IPS-20b (cell line): Measurements from ENCODE around the gene CATSPER3.

Experiments
- H3K27ac ChIP-seq: one replicate; pipeline ENCODE4 v1.5.1; 2013; ENCODE audit warnings: low read length
- H3K27me3 ChIP-seq: 2 replicates; pipeline ENCODE4 v1.6.1; 2013; ENCODE audit warnings: mild to moderate bottlenecking, low read length, inconsistent platforms; ENCODE audit not compliant: insufficient read depth
- H3K36me3 ChIP-seq: 2 replicates; pipeline ENCODE4 v1.6.1; 2013; ENCODE audit warnings: low read depth, mild to moderate bottlenecking, inconsistent platforms, low read length, moderate library complexity; ENCODE audit not compliant: insufficient read depth
- H3K4me1 ChIP-seq: 2 replicates; pipeline ENCODE4 v1.6.1; 2013; ENCODE audit warnings: mild to moderate bottlenecking, control low read depth, inconsistent platforms, low read length, moderate library complexity; ENCODE audit not compliant: insufficient read depth
- H3K4me3 ChIP-seq: 2 replicates; pipeline ENCODE4 v1.5.1; 2013; ENCODE audit warnings: mild to moderate bottlenecking, low read length, inconsistent platforms
- H3K9ac ChIP-seq: 2 replicates; pipeline ENCODE4 v1.6.1; 2013; ENCODE audit warnings: low read depth, mild to moderate bottlenecking, inconsistent platforms, low read length, moderate library complexity
- H3K9me3 ChIP-seq: 2 replicates; pipeline ENCODE4 v1.6.1; 2013; ENCODE audit warnings: mild to moderate bottlenecking, low read depth, low read length, inconsistent platforms; ENCODE audit not compliant: insufficient read depth

CATSPER3 gene

DNA sequence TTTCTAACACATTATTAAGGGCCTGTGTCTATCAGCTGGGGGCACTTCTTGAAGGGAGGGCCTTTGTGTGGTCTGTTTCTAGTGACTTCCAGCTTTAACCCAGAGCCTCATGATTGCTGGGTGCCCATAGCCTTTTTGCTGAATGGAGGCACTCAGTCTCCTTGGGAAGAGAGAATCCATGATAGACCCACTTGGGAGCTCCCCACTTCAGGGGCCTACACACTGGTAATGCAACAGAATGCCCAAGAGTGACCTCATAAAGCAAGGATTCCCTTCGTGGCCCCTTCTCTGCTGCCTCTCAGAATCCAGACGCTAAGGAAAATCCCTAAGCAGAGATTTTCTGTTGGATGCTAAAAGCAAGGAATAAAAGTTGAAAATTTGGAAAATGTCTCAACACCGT, at the start of gene CATSPER3:
Gene CATSPER3 (plus strand): TSS at position 301 of the 400 bp plus-strand sequence. CDS start 85 bp downstream, at position 386.
- no peaks in the 10 kb centered on the region for H3K27me3 ChIP-seq
- H3K9ac ChIP-seq = no peak within 1 kb of the TSS
- H3K36me3 ChIP-seq = no peaks in the 10 kb centered on the region
- H3K4me3 ChIP-seq = no peak within 1 kb of the TSS
- H3K9me3 ChIP-seq = no peaks in the 10 kb centered on the region
- no peak within 1 kb of the TSS for H3K27ac ChIP-seq
- no peaks in the 10 kb centered on the region for H3K4me1 ChIP-seq

DNA sequence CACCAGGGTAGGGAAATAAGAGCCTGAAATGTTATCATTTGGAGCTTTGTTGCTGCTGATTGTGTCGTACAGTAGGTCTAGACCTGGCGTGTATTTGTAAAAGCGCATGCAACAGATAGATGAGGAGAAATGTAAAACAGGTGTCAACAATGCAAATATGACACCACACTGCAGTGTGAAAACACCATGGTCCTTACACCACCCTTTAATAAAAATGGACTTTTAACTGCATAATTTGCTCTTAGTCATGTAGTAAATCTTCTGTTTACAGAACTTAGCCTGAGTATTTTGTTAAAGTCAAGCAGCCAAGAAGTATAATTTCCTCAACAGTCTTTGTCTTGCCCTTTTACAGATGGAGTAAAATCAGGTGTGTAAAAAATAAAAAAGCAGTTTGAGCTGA, 48.8 kb upstream of the CATSPER3 start:
- Histone ChIP-seq H3K4me1 (no peaks in the 10 kb centered on the region), H3K27ac (no peak overlapping the region), H3K27me3 (no peaks in the 10 kb centered on the region), H3K9ac (no peak overlapping the region), H3K36me3 (peaks cover 48% of the 10 kb centered on the region), H3K4me3 (no peak overlapping the region), H3K9me3 (no peaks in the 10 kb centered on the region)

DNA sequence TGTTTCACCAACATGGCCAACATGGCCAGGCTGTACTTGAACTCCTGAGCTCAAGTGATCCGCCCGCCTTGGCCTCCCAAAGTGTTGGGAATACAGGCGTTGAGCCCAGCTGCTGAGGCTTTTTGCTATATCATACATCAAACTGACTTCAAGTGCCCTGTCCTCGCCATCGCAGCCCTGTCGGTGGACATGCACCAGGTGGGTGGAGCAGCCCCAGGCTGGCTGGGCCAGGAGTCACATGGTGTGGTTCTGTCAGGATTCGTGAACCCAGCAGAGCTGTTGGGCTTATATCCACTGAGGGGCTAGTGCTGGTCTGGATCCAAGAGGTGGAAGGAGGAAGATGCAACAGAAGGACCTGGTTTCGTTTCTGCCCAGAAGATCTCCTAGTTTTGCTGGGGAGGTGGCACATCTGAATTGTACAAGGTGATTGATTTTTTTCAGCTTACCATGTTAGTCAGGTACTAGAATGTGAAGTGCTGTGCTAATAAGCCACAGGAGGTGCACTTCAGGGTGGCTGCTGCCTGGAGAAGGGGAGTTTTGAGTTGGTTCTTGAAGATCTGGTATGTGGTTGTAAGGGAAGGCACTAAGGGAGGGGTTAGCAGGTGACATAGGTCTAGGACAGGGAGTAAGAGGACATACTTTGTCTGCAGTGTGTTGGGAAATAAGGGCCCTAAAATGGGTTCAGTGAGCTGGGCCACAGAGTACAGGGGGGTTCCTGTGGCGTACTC, 46.7 kb upstream of the CATSPER3 start:
- H3K4me3 ChIP-seq = no peak overlapping the region
- no peaks in the 10 kb centered on the region for H3K4me1 ChIP-seq
- peaks cover 31% of the 10 kb centered on the region for H3K36me3 ChIP-seq
- H3K27me3 ChIP-seq = no peaks in the 10 kb centered on the region
- H3K9me3 ChIP-seq = no peaks in the 10 kb centered on the region
- no peak overlapping the region for H3K9ac ChIP-seq
- H3K27ac ChIP-seq = no peak overlapping the region

DNA sequence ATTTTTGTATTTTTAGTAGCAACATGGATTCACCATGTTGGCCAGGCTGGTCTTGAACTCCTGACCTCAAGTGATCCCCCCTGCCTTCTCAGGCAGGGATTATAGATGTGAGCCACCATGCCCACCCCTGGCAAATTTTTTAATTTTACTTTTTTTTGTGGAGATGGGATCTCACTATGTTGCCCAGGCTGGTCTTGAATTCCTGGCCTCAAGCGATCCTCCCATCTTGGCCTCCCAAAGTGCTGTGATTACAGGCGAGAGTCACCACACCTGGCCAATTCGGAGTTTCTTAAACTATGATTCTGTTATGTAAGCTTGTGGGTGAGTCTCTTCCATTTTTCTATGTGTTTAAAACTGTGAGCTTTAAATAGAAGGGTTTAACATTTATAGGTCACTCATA, 35.2 kb upstream of the CATSPER3 start:
- Histone ChIP-seq H3K9ac (no peak overlapping the region), H3K36me3 (peaks cover 25% of the 10 kb centered on the region; the same call in 1 of the 2 replicates), H3K4me3 (no peak overlapping the region), H3K4me1 (peaks cover 3% of the 10 kb centered on the region; the same call in 1 of the 2 replicates), H3K27me3 (no peaks in the 10 kb centered on the region), H3K9me3 (no peaks in the 10 kb centered on the region), H3K27ac (no peak overlapping the region)

DNA sequence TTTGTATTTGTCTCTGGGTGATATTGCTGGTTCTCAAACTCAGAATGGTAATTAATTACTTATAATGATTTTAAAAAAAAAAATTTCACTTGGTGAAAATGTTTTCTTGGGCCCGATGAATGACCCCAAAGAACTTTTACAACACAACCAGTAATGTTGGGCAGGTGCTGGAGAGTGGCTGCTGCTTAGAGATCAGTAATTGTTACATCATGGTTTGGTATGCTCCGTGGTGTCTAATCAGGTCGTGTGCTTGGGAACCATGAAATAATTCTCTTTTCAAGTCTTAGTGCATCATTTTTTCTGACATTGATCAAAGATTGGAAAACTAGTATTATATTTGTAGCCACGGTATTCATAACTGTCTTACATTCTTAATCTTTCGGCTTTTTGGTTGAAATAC, 33.5 kb upstream of the CATSPER3 start:
- H3K4me1 ChIP-seq = peaks cover 3% of the 10 kb centered on the region; the same call in 1 of the 2 replicates
- H3K27ac ChIP-seq = no peak overlapping the region
- no peak overlapping the region for H3K4me3 ChIP-seq
- no peak overlapping the region for H3K9ac ChIP-seq
- no peaks in the 10 kb centered on the region for H3K9me3 ChIP-seq
- no peaks in the 10 kb centered on the region for H3K27me3 ChIP-seq
- peaks cover 33% of the 10 kb centered on the region; the same call in 1 of the 2 replicates for H3K36me3 ChIP-seq

DNA sequence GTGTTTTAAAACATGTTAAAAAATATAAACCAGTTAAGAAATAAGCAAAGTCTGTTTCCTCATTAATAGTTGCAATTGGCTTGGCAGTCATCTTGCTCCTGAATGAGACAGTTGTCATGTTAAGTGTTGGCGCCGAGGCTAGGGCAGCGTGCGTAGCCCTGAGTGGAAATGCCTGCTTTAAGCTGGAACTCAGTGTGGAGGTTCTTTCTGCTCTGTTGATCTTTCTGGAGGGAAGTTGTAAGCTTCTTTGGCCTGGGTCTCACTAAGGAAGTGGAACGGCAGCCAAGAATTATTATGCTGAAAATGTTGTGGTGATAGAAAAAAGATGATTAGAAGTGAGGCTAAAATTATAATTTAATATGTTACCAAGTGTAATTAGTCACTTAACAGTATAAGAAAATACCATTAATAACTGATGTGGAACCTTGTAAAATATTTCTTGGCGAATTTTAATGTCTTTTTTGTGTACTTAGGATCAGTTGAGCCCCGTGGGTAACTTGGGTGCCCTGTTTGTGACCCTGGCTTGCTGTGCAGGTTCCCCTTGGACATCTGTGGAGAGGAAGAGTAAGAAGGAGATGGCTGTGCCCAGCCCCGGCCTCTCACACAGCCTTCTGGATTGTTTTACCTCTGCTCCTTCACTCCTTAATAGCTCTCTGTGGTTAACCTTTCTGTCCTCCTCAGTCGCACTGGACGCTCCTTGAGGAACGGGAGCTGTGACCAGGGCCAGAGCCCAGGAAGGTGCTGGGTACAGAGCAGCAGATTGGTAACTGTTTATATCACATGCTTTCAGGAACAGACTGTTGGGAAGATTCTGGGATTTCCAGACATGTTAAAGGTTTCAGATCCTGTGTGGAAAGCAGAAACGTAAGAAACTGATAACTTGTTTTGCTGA, 31.8 kb upstream of the CATSPER3 start:
- peaks cover 30% of the 10 kb centered on the region; the same call in 1 of the 2 replicates for H3K36me3 ChIP-seq
- no peak overlapping the region for H3K9ac ChIP-seq
- H3K4me1 ChIP-seq = peaks cover 3% of the 10 kb centered on the region; the same call in 1 of the 2 replicates

DNA sequence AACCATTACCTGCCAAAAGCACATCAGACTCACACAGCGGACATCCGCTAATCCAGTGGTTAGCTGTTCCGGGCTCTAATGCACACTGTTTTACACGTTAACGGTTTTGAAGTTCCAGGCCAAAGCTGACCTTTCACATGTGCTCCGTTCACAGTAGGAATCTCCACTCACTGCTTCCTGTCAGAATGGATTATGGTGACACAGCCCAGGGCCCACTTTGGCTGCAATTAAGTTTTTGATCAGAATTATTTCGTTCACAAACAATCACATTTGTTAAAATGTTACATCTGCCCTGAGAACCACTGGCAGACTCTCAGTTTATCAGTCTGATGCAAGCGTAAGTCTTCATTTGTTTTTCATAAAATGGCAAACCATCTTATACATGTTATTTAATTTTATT, 30.2 kb upstream of the CATSPER3 start:
- H3K4me1 ChIP-seq = no peaks in the 10 kb centered on the region
- H3K36me3 ChIP-seq = peaks cover 30% of the 10 kb centered on the region; the same call in 1 of the 2 replicates
- H3K9ac ChIP-seq = no peak overlapping the region
- no peaks in the 10 kb centered on the region for H3K27me3 ChIP-seq
- H3K4me3 ChIP-seq = no peak overlapping the region
- no peak overlapping the region for H3K27ac ChIP-seq
- no peaks in the 10 kb centered on the region for H3K9me3 ChIP-seq

More for the DNA sequence above, 31.8 kb upstream of the CATSPER3 start:
- H3K4me3 ChIP-seq = no peak overlapping the region
- H3K9me3 ChIP-seq = no peaks in the 10 kb centered on the region
- no peak overlapping the region for H3K27ac ChIP-seq
- H3K27me3 ChIP-seq = no peaks in the 10 kb centered on the region

DNA sequence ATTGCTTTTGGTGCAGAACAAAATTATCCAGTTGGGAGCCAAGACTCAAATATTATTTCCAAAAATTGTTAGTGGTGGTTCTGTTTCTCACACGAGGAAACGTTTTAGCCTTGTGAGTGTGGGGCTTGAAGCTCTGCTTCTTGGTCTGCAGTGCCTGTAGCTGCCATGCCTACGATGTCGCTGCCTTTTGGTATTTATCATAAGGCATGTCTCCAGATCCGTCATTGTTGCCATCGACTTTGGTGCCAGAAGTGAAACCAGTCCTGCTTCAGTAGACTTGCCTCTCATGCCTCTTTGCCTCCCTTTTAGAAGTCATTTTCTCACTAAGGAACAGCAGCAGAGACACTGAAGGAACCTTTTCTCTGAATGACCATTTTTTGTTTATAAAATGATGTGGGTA, 29.7 kb upstream of the CATSPER3 start:
- H3K4me3 ChIP-seq = no peak overlapping the region
- no peak overlapping the region for H3K27ac ChIP-seq

DNA sequence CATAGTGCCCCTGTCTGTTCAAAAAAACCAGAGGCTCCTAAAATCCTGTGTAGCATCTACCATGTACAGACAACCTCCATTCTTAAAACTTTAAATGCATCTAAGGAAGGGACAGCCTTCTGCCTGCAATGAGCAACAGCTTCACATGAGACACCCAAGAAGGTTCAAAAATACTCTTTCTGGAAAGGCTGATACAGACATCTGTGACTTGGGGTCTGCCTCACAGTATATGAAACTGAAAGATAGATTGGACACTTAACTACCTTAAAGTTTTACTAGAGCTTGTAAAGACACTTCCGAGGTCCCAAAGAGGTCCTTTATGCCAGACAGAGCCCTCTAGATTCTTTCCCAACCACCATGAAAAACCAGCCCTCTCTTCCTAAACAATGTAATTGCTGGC, 28.2 kb upstream of the CATSPER3 start:
- Histone ChIP-seq H3K27ac (no peak overlapping the region), H3K4me3 (no peak overlapping the region), H3K27me3 (no peaks in the 10 kb centered on the region)

More for the DNA sequence above, 29.7 kb upstream of the CATSPER3 start:
- no peaks in the 10 kb centered on the region for H3K27me3 ChIP-seq
- H3K9ac ChIP-seq = no peak overlapping the region
- no peaks in the 10 kb centered on the region for H3K4me1 ChIP-seq
- no peaks in the 10 kb centered on the region for H3K9me3 ChIP-seq
- H3K36me3 ChIP-seq = peaks cover 28% of the 10 kb centered on the region; the same call in 1 of the 2 replicates

DNA sequence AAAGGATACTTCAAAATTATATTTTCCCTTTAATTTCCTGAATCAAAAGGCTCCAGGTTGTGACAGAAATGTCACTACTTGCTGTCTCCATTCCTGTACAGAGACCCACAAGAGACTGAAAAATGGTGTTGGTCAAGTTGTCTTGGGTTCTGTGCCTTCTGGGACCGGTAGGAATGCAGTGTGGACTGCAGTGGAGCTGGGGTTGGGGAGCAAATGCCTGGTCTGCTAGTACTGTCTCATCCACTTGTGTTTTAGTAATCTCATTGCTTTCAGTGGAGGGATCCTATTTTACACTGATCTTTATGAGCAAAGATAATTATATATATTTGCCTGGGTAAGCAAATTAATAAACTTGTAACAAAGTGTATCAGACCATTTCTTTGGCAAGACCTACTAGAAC, 24.2 kb upstream of the CATSPER3 start:
- Histone ChIP-seq H3K27me3 (no peaks in the 10 kb centered on the region), H3K4me1 (no peaks in the 10 kb centered on the region), H3K9me3 (no peaks in the 10 kb centered on the region), H3K27ac (no peak overlapping the region), H3K4me3 (no peak overlapping the region), H3K9ac (no peak overlapping the region), H3K36me3 (no peaks in the 10 kb centered on the region)

More for the DNA sequence above, 28.2 kb upstream of the CATSPER3 start:
- peaks cover 21% of the 10 kb centered on the region; the same call in 1 of the 2 replicates for H3K36me3 ChIP-seq
- no peaks in the 10 kb centered on the region for H3K9me3 ChIP-seq
- H3K9ac ChIP-seq = no peak overlapping the region
- H3K4me1 ChIP-seq = no peaks in the 10 kb centered on the region

DNA sequence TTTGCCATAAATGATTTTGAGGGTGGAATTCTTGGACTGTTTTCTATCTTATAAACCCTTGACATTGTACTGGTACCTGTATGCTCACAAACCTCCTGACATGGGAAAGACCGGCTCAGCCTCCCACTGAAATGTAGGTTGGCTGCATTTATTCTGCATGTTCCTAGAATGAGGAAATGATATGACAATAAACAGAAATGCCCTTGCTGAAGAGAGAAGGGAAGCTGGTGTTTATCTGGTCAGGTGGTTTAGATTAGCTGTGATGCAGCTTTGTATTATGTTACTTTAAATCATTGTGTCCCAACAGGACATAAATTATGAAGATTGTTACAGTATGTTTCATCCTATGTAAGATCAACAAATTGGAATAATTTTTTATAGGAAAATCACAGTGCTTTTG, 23.1 kb upstream of the CATSPER3 start:
- no peaks in the 10 kb centered on the region for H3K9me3 ChIP-seq
- no peaks in the 10 kb centered on the region for H3K27me3 ChIP-seq
- H3K4me1 ChIP-seq = no peaks in the 10 kb centered on the region
- no peaks in the 10 kb centered on the region for H3K36me3 ChIP-seq
- H3K4me3 ChIP-seq = no peak overlapping the region
- H3K9ac ChIP-seq = no peak overlapping the region
- no peak overlapping the region for H3K27ac ChIP-seq
